Kidney (tissue), 14 donors: Measurements from ENCODE around the gene PEPD. TPM values are rescaled to one million over a fixed set of nuclear protein-coding genes. Genes with fewer than 3 reads are reported as not detected.

Experiments
- DNase-seq, 5 donors: peaks; one replicate each; pipeline ENCODE4 v3.0.0-alpha.2; 2013 to 2020
- FAIRE-seq: peaks from 2 replicates; lab custom pipeline; 2012; peaks lifted over from hg19 to GRCh38; lab: Jason Lieb, UNC
- H3K27ac ChIP-seq, 2 donors: one replicate each; pipeline ENCODE4 v1.7.0; 2013; ENCODE audit warnings: low read depth in 2 of 2, low read length in 2 of 2, inconsistent platforms in 1 of 2
- H3K27me3 ChIP-seq: one replicate; pipeline ENCODE4 v1.7.1; 2013; ENCODE audit warnings: low read length, inconsistent platforms; ENCODE audit not compliant: control insufficient read depth, insufficient read depth
- H3K36me3 ChIP-seq, 3 donors: one replicate each; pipeline versions ENCODE4 v1.7.0 to v1.7.1; 2013; ENCODE audit warnings: low read length in 3 of 3, control low read depth in 1 of 3, inconsistent platforms in 1 of 3; ENCODE audit not compliant: insufficient read depth in 3 of 3, control insufficient read depth in 2 of 3
- H3K4me1 ChIP-seq, 3 donors: one replicate each; pipeline versions ENCODE4 v1.7.0 to v1.7.1; 2013; ENCODE audit warnings: low read length in 3 of 3, inconsistent platforms in 1 of 3, low read depth in 1 of 3; ENCODE audit not compliant: control insufficient read depth in 2 of 3, insufficient read depth in 2 of 3
- H3K4me3 ChIP-seq, 3 donors: one replicate each; pipeline versions ENCODE4 v1.7.0 to v1.8.1; 2013; ENCODE audit warnings: low read length in 3 of 3, control low read depth in 1 of 3, inconsistent platforms in 1 of 3
- H3K9ac ChIP-seq, 3 donors: one replicate each; pipeline versions ENCODE4 v1.7.0 to v1.7.1; 2013; ENCODE audit warnings: low read length in 3 of 3, control low read depth in 1 of 3, inconsistent platforms in 1 of 3
- H3K9me3 ChIP-seq, 3 donors: one replicate each; pipeline versions ENCODE4 v1.7.0 to v1.7.1; 2013; ENCODE audit warnings: low read length in 3 of 3, control low read depth in 1 of 3, inconsistent platforms in 1 of 3; ENCODE audit not compliant: control insufficient read depth in 2 of 3, insufficient read depth in 1 of 3
- intact Hi-C: fragments of 100-400 bp; cut with DNase I; formaldehyde crosslinking; loops from one replicate; pipeline ENCODE4 v1.11.1; 2022
- polyA plus RNA-seq: library from polyadenylated mRNA; stranded (reverse); fragments of 350-450 nt; fragmentation: Illumina TruSeq; extraction: RNeasy Lipid Tissue Mini Kit (QIAGEN cat#74804); gene quantifications from one replicate; pipeline ENCODE4 v1.2.3, GENCODE V29; 2014; ENCODE audit warnings: low read depth, low replicate concordance; ENCODE audit not compliant: insufficient read depth
- total RNA-seq: library from RNA; stranded (reverse); fragmentation: NEBNext Ultra II Directional; extraction: Animal tissue kit (Norgen Biotek cat#: 25700); gene quantifications from one replicate; pipeline ENCODE4 v1.2.1, GENCODE V29; 2021
- TF ChIP-seq, protein P1 (sequence below): IDR thresholded peaks from 3 replicates; pipeline ENCODE4 v1.5.1; 2012; ENCODE audit warnings: mild to moderate bottlenecking, moderate library complexity, borderline replicate concordance; ENCODE audit not compliant: insufficient read depth; ENCODE audit errors: extremely low read depth
- donor health status: control.
- donor health status: control.
- donor health status: control.
- donor health status: control.
- donor health status: control.
- donor health status: DM: yes; HTN: yes; CAD: no.
- donor health status: Normal renal cell carcinoma (clear cell type).

Gene PEPD
- total and polyA plus RNA-seq, 2 donors from 2014 or later = 71.4 to 402 TPM

DNA sequence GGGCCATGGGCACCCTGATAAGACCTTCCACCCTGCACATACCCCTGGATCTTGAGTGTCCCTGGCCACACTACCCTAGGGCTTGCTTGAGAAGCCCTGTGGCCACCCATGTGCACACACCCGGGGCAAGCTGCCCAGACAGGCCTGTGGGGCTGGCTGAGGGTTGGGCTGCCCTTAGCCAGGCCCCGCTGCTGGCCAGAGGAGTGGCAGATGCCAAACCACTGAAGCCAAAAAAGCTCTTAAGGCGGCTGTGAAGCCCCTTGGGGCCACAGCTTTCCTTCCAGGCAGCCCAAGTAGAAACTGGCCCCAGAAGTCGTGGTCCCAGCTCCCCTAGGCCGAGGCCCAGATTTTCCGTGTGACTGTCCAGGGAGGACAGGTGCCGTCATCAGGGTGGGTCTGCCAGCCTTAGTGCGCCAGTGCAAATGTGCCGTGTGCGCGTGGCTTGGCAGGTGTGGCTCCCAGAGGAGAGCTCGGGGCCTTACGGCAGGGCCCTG lies 133.3 kb downstream of the PEPD start:
- peaks cover 0 to 36% (median 18%) of the 10 kb centered on the region in 3 donors for H3K4me1 ChIP-seq
- no peak overlapping the region for H3K4me3 ChIP-seq
- H3K27me3 ChIP-seq = no peaks in the 10 kb centered on the region
- H3K36me3 ChIP-seq = no peaks in the 10 kb centered on the region
- no peak for FAIRE-seq
- TF ChIP-seq, protein P1, sequence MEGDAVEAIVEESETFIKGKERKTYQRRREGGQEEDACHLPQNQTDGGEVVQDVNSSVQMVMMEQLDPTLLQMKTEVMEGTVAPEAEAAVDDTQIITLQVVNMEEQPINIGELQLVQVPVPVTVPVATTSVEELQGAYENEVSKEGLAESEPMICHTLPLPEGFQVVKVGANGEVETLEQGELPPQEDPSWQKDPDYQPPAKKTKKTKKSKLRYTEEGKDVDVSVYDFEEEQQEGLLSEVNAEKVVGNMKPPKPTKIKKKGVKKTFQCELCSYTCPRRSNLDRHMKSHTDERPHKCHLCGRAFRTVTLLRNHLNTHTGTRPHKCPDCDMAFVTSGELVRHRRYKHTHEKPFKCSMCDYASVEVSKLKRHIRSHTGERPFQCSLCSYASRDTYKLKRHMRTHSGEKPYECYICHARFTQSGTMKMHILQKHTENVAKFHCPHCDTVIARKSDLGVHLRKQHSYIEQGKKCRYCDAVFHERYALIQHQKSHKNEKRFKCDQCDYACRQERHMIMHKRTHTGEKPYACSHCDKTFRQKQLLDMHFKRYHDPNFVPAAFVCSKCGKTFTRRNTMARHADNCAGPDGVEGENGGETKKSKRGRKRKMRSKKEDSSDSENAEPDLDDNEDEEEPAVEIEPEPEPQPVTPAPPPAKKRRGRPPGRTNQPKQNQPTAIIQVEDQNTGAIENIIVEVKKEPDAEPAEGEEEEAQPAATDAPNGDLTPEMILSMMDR = no peak
- intact Hi-C loops = no loop called here
- H3K27ac ChIP-seq = peak overlapping the region in 1 of 2 donors; percentile 14
- peak in 1 of 5 donors; percentile 65 for DNase-seq
- H3K9me3 ChIP-seq = no peaks in the 10 kb centered on the region
- H3K9ac ChIP-seq = no peak overlapping the region

DNA sequence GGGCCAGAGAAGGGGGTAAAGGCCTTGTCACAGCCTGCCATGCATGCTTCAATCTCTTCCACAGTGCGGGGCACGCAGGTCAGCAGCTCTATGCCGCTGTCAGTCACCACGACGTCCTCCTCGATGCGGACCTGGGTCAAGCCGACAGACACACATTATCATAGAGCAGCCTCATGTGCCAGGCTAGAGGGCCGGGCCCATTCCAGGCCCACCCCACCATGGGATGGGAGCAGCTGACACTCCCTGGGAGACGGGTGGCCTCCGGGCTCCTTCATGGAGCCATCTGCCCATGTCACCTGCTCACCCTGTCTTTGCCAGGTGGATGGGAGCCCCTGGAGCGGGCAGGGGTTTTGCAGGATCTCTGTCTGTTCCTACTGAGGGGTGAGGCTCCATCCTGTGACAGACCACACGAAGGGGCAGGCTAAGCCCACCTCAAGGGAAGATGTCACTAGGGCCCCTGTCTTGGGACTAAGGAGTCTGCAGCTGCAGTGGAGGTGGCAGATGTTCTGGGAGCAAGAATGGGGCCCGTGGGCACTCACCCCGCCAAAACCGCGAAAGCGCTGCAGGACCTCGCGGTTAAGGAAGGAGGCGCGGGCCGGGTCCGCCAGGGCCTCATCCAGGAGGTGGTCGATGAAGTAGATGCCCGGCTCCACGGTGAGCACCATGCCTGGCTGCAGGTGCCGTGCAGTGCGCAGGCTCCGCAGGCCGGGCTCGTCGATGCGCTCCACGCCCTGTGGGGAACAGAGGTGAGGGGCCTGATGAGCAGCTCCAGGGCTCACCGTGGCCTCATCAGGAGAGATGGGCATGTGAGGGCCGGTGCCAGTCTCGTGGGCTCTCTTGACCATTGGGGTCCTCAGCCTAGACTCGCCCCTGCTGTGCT lies 134.0 kb downstream of the PEPD start:
- Histone ChIP-seq H3K9ac (no peak overlapping the region), H3K36me3 (no peaks in the 10 kb centered on the region), H3K27me3 (no peaks in the 10 kb centered on the region), H3K27ac (no peak overlapping the region), H3K4me3 (no peak overlapping the region), H3K9me3 (no peaks in the 10 kb centered on the region), H3K4me1 (peaks cover 0 to 32% (median 18%) of the 10 kb centered on the region in 3 donors)
- DNase-seq = peak in 1 of 5 donors; percentile 68
- intact Hi-C loops = no loop called here
- TF ChIP-seq, protein P1 = no peak
- FAIRE-seq = no peak

DNA sequence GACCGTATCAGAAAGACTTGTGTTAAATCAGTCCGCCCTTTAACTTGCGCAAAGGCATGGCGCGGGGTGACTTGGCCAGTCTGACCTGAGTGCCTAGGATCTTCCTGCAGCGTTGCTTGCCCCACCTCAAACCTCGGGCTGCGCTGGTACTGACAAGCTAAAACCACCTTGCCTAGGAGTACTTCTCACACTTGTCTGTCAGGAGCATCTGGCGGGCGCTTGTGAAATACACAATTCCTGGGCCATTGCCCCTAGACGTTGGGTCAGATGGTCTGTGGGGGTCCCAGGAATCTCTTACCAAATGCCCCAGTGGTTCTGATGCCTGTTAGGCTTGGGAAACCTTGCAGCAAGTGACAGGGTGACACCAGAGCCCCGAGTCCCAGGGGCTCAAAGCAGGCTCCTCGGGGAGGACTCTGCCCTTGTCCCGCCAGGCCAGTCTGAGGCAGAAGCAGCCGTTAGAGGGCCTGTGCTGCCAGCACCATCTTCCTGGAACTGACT lies 135.2 kb downstream of the PEPD start:
- Histone ChIP-seq H3K36me3 (no peaks in the 10 kb centered on the region), H3K9ac (no peak overlapping the region), H3K4me3 (no peak overlapping the region), H3K27me3 (no peaks in the 10 kb centered on the region), H3K27ac (no peak overlapping the region), H3K9me3 (no peaks in the 10 kb centered on the region), H3K4me1 (peaks cover 0 to 23% (median 10%) of the 10 kb centered on the region in 3 donors)
- TF ChIP-seq, protein P1 = no peak
- DNase-seq (no peak), FAIRE-seq (no peak)
- intact Hi-C loops = no loop called here
